GM12892 (cell line): ENCODE data around the gene RREB1.

Experiments
- POLR2A ChIP-seq: IDR thresholded peaks from 2 replicates; pipeline ENCODE4 v1.6.1; 2011; ENCODE audit warnings: low read depth, low read length, control low read depth
- POLR2AphosphoS5 ChIP-seq: IDR thresholded peaks from 2 replicates; pipeline ENCODE4 v1.6.1; 2011; ENCODE audit warnings: low read depth, low read length, control low read depth
- TAF1 ChIP-seq: IDR thresholded peaks from 2 replicates; pipeline ENCODE4 v1.6.1; 2011; ENCODE audit warnings: low read depth, mild to moderate bottlenecking, control low read depth, low read length, borderline replicate concordance

DNA sequence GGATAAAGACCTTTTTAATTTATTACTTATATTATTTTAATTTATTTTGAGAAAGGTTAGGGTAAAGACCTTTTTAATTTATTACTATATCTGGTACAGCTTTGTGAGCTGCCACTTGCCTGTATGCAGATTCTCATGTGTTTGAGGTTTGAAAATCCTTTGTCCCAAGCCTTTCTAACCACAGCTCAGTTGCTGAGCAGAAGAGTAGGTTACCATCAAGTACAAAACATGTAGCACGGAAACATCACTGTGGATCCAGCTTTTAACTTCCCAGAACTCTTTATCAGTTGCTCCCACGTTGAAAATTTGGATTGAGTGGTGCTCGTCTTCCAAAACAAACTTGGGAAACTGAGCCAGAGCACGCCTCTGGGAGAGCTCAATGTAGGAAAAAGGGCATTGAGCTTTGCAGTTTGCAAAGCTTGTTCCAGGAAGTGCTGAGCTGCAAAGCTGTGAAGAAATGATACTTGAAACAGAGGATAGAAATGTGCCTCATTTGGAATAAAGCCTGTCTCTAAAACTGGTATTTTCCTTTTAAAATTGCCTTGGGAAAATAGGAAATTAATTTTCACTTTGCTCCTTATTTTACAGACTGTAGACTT is 89.0 kb downstream of the RREB1 start:
- TF ChIP-seq POLR2AphosphoS5 (no peak), POLR2A (no peak), TAF1 (no peak)
